ENCODE data around the gene KRT14. TPM values are rescaled to one million over a fixed set of nuclear protein-coding genes. Genes with fewer than 3 reads are reported as not detected.
"Not testable (repeated sequence)": the region's sequence is repeated elsewhere in the genome, so short reads cannot be mapped to it uniquely, and the experiment has no call there.

The KRT14 gene
- total and polyA plus RNA-seq, 9 donors, result 0.38 to 1.1 (median 0.75) TPM; not detected in 6

DNA sequence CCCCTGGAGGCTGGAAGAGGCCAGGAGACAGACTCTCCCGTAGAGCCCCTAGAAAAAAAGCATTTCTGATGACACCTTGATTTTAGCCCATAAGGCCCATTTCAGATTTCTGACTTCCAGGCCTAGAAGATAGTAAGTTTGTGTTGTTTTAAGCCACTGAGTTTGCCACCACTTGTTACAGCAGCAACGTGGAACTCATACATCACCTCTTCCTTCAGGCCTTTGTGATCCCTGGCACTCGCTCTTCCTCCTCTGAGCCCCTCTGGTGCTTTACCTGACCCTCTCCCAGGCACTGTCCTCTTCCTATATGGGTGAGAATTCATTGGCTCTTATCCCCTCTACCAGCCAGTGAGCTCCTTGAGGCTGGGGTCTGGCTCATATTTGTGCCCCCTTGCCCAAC, 39.9 kb downstream of the KRT14 start:
- no peak for DNase-seq
- no peak overlapping the region for H3K27ac ChIP-seq

DNA sequence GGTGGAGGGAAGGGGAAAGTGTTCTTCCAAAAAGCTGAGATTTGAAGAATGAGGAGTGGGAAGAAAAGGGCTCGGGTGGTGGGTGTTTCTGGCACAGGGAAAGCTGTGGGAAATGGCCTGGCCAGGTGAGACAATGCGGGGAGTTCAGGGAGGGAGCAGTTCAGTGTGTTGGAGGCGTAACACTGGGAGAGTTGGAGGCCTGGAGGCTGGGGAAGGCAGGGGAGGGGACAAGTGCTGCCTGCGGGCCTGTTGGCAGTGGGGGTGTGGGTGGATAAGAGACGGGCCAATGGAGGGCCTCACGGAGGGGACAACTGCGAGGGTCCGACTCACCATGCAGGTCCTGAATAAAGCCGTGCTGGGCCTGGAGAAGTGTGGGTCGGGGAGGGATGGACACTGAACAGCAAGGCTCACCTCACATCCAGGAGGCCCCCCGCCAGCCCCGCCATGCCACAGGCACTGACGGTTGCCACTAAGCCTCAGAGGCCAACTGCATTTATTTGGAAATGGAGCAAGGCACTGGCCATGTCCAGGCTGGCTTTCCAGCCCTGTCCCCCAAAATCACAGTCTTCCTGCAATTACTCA, 40.8 kb downstream of the KRT14 start:
- H3K4me1 ChIP-seq (ENCODE audit: insufficient read depth), result peaks cover 14% of the 10 kb centered on the region
- DNase-seq, result no peak
- H3K27me3 ChIP-seq, result no peaks in the 10 kb centered on the region
- H3K27ac ChIP-seq, result no peak overlapping the region
- no peaks in the 10 kb centered on the region for H3K9me3 ChIP-seq
- no peaks in the 10 kb centered on the region for H3K36me3 ChIP-seq
- 82 to 84% (median 83%) methylated on average over 13 of the region's 13 CpGs for WGBS, 3 donors
- TF ChIP-seq, protein P1, sequence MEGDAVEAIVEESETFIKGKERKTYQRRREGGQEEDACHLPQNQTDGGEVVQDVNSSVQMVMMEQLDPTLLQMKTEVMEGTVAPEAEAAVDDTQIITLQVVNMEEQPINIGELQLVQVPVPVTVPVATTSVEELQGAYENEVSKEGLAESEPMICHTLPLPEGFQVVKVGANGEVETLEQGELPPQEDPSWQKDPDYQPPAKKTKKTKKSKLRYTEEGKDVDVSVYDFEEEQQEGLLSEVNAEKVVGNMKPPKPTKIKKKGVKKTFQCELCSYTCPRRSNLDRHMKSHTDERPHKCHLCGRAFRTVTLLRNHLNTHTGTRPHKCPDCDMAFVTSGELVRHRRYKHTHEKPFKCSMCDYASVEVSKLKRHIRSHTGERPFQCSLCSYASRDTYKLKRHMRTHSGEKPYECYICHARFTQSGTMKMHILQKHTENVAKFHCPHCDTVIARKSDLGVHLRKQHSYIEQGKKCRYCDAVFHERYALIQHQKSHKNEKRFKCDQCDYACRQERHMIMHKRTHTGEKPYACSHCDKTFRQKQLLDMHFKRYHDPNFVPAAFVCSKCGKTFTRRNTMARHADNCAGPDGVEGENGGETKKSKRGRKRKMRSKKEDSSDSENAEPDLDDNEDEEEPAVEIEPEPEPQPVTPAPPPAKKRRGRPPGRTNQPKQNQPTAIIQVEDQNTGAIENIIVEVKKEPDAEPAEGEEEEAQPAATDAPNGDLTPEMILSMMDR (IDR thresholded peaks at IDR 0.05), result no peak
- TF ChIP-seq EP300 (IDR thresholded peaks at IDR 0.05) (no peak), POLR2A (IDR thresholded peaks at IDR 0.05) (no peak)
- H3K4me3 ChIP-seq, result no peak overlapping the region
- intact Hi-C loops (cut with DNase I), result loop anchor here in 2 of 4 donors (5.0 to 10.0 kb wide), 3 partner anchors 111 to 859 kb away; no protein-coding TSS in a partner anchor

More for the DNA sequence above, 39.9 kb downstream of the KRT14 start:
- no peak overlapping the region for H3K4me3 ChIP-seq
- H3K9me3 ChIP-seq, result no peaks in the 10 kb centered on the region
- no peaks in the 10 kb centered on the region for H3K36me3 ChIP-seq
- WGBS, 3 donors, result 99 to 100% (median 99%) methylated on average over 3 of the region's 3 CpGs
- H3K27me3 ChIP-seq, result no peaks in the 10 kb centered on the region
- intact Hi-C loops (cut with DNase I), result loop anchor here in 2 of 4 donors (5.0 to 10.0 kb wide), 3 partner anchors 110 to 860 kb away; no protein-coding TSS in a partner anchor
- no peak for TF ChIP-seq POLR2A (IDR thresholded peaks at IDR 0.05)
- no peak for TF ChIP-seq EP300 (IDR thresholded peaks at IDR 0.05)
- H3K4me1 ChIP-seq (ENCODE audit: insufficient read depth), result peaks cover 14% of the 10 kb centered on the region

DNA sequence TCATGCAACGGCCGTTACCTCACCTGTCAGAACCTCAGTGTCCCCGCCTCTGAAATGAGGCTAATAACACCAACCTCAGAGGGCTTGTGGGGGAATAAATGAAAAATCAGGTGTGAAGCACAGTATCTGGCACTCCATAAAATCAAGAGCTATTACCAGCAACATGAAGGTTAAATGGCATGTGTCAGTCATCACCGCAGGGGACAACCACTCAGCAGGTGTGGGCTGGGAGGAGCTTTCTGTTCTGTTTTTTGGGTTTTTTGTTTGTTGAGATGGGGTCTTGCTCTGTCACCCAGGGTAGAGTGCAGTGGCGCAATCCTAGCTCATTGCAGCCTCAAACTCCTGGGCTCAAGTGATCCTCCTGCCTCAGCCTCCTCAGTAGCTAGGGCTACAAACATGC, 41.8 kb downstream of the KRT14 start:
- intact Hi-C loops (cut with DNase I), result loop anchor here in 2 of 4 donors (5.0 to 10.0 kb wide), 3 partner anchors 112 to 858 kb away; no protein-coding TSS in a partner anchor
- DNase-seq, result no peak
- WGBS, 3 donors, result 95% methylated on average over 5 of the region's 5 CpGs
- no peak for TF ChIP-seq EP300 (IDR thresholded peaks at IDR 0.05)
- TF ChIP-seq, protein P1 (IDR thresholded peaks at IDR 0.05), result no peak
- no peak for TF ChIP-seq POLR2A (IDR thresholded peaks at IDR 0.05)
- Histone ChIP-seq H3K4me3 (no peak overlapping the region), H3K27me3 (no peaks in the 10 kb centered on the region), H3K36me3 (no peaks in the 10 kb centered on the region), H3K9me3 (no peaks in the 10 kb centered on the region), H3K4me1 (ENCODE audit: insufficient read depth) (peaks cover 14% of the 10 kb centered on the region), H3K27ac (no peak overlapping the region)

DNA sequence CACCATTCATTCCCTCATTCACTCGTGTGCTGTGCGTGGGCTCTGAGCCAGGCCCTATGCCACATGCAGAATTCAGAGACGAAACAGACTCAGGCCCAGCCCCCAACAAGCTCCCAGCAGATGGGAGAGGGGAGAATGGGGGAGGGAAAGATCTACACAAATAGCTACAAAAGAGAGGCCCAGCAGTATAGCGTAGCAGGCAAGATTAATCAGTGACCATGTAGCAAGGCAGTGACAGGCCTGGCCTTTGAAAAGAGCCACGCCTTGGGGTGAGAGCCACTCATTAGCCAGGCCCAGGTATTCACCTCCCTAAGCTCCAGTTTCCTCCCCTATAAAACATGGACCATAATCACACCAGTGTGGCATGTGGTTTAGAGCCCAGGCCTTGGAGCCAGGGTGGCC, 42.2 kb downstream of the KRT14 start:
- TF ChIP-seq EP300 (IDR thresholded peaks at IDR 0.05) (no peak), POLR2A (IDR thresholded peaks at IDR 0.05) (no peak)
- TF ChIP-seq, protein P1 (IDR thresholded peaks at IDR 0.05), result no peak
- Histone ChIP-seq H3K4me1 (ENCODE audit: insufficient read depth) (peaks cover 14% of the 10 kb centered on the region), H3K36me3 (no peaks in the 10 kb centered on the region), H3K27me3 (no peaks in the 10 kb centered on the region), H3K9me3 (no peaks in the 10 kb centered on the region), H3K4me3 (no peak overlapping the region), H3K27ac (no peak overlapping the region)
- whole genome bisulfite sequencing, 3 donors, result 47 to 52% (median 49%) methylated on average over 5 of the region's 5 CpGs
- DNase-seq, result no peak
- intact Hi-C loops (cut with DNase I), result loop anchor here in 1 of 4 donors (10.0 kb wide), 1 partner anchor 630 kb away; no protein-coding TSS in a partner anchor

DNA sequence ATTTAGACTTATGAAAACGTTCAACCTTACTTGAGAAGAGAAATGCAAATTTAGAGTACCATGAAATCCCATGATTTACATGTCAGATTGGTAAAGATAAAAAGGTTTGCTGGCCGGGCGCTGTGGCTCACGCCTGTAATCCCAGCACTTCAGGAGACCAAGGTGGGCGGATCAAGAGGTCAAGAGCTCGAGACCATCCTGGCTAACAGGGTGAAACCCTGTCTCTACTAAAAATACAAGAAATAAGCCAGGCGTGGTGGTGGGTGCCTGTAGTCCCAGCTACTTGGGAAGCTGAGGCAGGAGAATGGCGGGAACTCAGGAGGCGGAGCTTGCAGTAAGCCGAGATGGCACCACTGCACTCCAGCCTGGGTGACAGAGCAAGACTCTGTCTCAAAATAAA, 43.9 kb downstream of the KRT14 start:
- 84 to 90% (median 89%) methylated on average over 10 of the region's 10 CpGs for WGBS, 3 donors
- intact Hi-C loops (cut with DNase I), result loop anchor here in 1 of 4 donors (10.0 kb wide), 1 partner anchor 628 kb away; no protein-coding TSS in a partner anchor
- H3K4me3 ChIP-seq; DNase-seq; H3K27me3 ChIP-seq; H3K9me3 ChIP-seq; H3K4me1 ChIP-seq (ENCODE audit: insufficient read depth); H3K27ac ChIP-seq; H3K36me3 ChIP-seq: not testable (repeated sequence)

Measured in ovary (tissue), 9 donors.